LNCaP clone FGC (cell line): ENCODE data around the gene SUSD2.

Experiments
- DNase-seq: peaks from one replicate; pipeline ENCODE4 v3.0.0-alpha.2; 2011; ENCODE audit warnings: low read depth
- H3K4me3 ChIP-seq: 2 replicates; pipeline ENCODE4 v1.5.1; 2011; ENCODE audit warnings: mild to moderate bottlenecking, low read depth, low read length, control low read depth
- CTCF ChIP-seq: IDR thresholded peaks from 2 replicates; pipeline ENCODE4 v1.5.1; 2012; ENCODE audit warnings: mild to moderate bottlenecking; ENCODE audit not compliant: control insufficient read depth, insufficient read depth; ENCODE audit errors: extremely low read depth

SUSD2 gene

GRCh38 chr22:24140357-24140756, 40.9 kb upstream of the SUSD2 start:
- DNase-seq, result no peak
- H3K4me3 ChIP-seq, result no peak overlapping the region
- no peak for TF ChIP-seq CTCF

- DNase-seq, result no peak
- no peak overlapping the region for H3K4me3 ChIP-seq
- no peak for TF ChIP-seq CTCF
Observed at GRCh38 chr22:24141586-24141985, 39.7 kb upstream of the SUSD2 start.

- DNase-seq, result no peak
- TF ChIP-seq CTCF, result no peak
- H3K4me3 ChIP-seq, result no peak overlapping the region
Observed at GRCh38 chr22:24142241-24142640, 39.0 kb upstream of the SUSD2 start.

- DNase-seq, result no peak
- TF ChIP-seq CTCF, result no peak
Observed at GRCh38 chr22:24142831-24143230, 38.5 kb upstream of the SUSD2 start.

GRCh38 chr22:24144056-24144777, 37.1 kb upstream of the SUSD2 start:
- no peak for DNase-seq
- no peak overlapping the region for H3K4me3 ChIP-seq
- no peak for TF ChIP-seq CTCF

More at GRCh38 chr22:24142831-24143230, 38.5 kb upstream of the SUSD2 start:
- H3K4me3 ChIP-seq, result no peak overlapping the region

- H3K4me3 ChIP-seq, result no peak overlapping the region
- no peak for TF ChIP-seq CTCF
- no peak for DNase-seq
Observed at GRCh38 chr22:24144778-24145085, 36.6 kb upstream of the SUSD2 start.
